Heart left ventricle (tissue), 13 donors: ENCODE data around the gene RIPK1.

Experiments
- POLR2A ChIP-seq, 2 donors: fragments of 450-650 bp; IDR thresholded peaks; one replicate each; pipeline ENCODE4 v1.6.1; 2017; ENCODE audit warnings: antibody characterized with exemption in 2 of 2, mild to moderate bottlenecking in 2 of 2, moderate library complexity in 2 of 2
- TF ChIP-seq, protein P1 (sequence below), 12 donors: fragments of 200-600 bp; sonication (generic) in 4 of 12; IDR thresholded peaks; one replicate each; pipeline versions ENCODE4 v1.5.0 to v1.8.0; 2018 to 2022; ENCODE audit warnings: antibody characterized with exemption in 12 of 12, mild to moderate bottlenecking in 5 of 12
- donor health status: ischemic (EF 13 %, LVEDD 7.1; RV severe dilation, severe dysfunction).
- donor health status: DM: no; HTN: yes; CAD: no.
- donor health status: DM: no; HTN: no; CAD: no.
- donor health status: ischemic (EF 25% LVEDD 6.9; RV normal size, moderate dysfunction).
- donor health status: ischemic (EF 25% LVEDD 5.7; RV mildly dilated, moderate dysfunction).
- donor health status: ischemic (EF 35%, LVEDD 5.7; RV mildly dilated, moderate dysfunction).
- donor health status: nonischemic (EF 11% LVEDD 7.7; RV severe dilation, severe dysfunction).
- donor health status: DM: yes; HTN: yes; CAD: no.
- donor health status: PGD.
- donor health status: ischemic (EF 29% LVEDD 5.4; RV normal size, mild dysfunction).
- donor health status: nonischemic (EF 23%, LVEDD 6.1; RV moderate dilation, normal function).

DNA sequence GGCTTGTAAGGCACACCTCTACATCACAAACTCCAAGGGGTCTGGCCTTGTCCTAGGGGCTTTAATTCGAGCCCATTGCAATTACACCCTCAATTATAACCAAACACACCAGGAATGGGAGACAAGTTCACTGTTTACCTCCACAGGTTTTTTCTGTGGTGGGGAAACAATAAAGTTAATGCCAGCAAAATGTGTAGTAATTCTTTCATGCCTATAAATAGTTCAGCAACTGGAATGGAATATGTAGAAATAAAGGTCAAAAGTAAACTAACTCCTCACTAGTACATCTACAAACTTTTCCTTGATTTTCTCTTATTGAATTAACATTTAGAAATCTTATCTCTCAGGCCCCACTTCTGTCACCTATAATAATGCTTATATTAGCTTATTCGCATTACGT, 27.1 kb upstream of the RIPK1 start:
- TF ChIP-seq POLR2A (IDR thresholded peaks at IDR 0.05) = no peak
- TF ChIP-seq, protein P1, sequence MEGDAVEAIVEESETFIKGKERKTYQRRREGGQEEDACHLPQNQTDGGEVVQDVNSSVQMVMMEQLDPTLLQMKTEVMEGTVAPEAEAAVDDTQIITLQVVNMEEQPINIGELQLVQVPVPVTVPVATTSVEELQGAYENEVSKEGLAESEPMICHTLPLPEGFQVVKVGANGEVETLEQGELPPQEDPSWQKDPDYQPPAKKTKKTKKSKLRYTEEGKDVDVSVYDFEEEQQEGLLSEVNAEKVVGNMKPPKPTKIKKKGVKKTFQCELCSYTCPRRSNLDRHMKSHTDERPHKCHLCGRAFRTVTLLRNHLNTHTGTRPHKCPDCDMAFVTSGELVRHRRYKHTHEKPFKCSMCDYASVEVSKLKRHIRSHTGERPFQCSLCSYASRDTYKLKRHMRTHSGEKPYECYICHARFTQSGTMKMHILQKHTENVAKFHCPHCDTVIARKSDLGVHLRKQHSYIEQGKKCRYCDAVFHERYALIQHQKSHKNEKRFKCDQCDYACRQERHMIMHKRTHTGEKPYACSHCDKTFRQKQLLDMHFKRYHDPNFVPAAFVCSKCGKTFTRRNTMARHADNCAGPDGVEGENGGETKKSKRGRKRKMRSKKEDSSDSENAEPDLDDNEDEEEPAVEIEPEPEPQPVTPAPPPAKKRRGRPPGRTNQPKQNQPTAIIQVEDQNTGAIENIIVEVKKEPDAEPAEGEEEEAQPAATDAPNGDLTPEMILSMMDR (IDR thresholded peaks at IDR 0.05) = no peak
